Kidney tubule cell (primary cell): ENCODE results near the gene DIDO1.
"Not testable (repeated sequence)": the region's sequence is repeated elsewhere in the genome, so short reads cannot be mapped to it uniquely, and the experiment has no call there.

ENCODE experiments used
- DNase-seq: peaks from one replicate; pipeline ENCODE4 v3.0.0-alpha.2; 2018; ENCODE audit warnings: low spot score

Gene DIDO1

GRCh38 chr20:62854121-62854520, 72.2 kb downstream of the DIDO1 start:
- no peak for DNase-seq

- not testable (repeated sequence) for DNase-seq
Observed at GRCh38 chr20:62853304-62853703, 73.0 kb downstream of the DIDO1 start.

- DNase-seq: no peak
Observed at GRCh38 chr20:62852841-62853240, 73.5 kb downstream of the DIDO1 start.

- no peak for DNase-seq
Observed at GRCh38 chr20:62852196-62852595, 74.1 kb downstream of the DIDO1 start.

GRCh38 chr20:62850333-62850974, 75.9 kb downstream of the DIDO1 start:
- DNase-seq: no peak

GRCh38 chr20:62849431-62849830, 76.9 kb downstream of the DIDO1 start:
- DNase-seq: no peak

GRCh38 chr20:62848917-62849316, 77.4 kb downstream of the DIDO1 start:
- DNase-seq: not testable (repeated sequence)

GRCh38 chr20:62846166-62846890, 80.0 kb downstream of the DIDO1 start:
- no peak for DNase-seq

GRCh38 chr20:62845416-62846160, 80.7 kb downstream of the DIDO1 start:
- no peak for DNase-seq

GRCh38 chr20:62844182-62844581, 82.1 kb downstream of the DIDO1 start:
- DNase-seq: no peak

- DNase-seq: peak; percentile 59
Observed at GRCh38 chr20:62843656-62844055, 82.6 kb downstream of the DIDO1 start.

- no peak for DNase-seq
Observed at GRCh38 chr20:62841705-62842212, 84.5 kb downstream of the DIDO1 start.

- no peak for DNase-seq
Observed at GRCh38 chr20:62840244-62841197, 85.8 kb downstream of the DIDO1 start.

- DNase-seq: no peak
Observed at GRCh38 chr20:62839816-62840215, 86.5 kb downstream of the DIDO1 start.

GRCh38 chr20:62839261-62839660, 87.0 kb downstream of the DIDO1 start:
- no peak for DNase-seq

GRCh38 chr20:62838128-62838891, 88.0 kb downstream of the DIDO1 start:
- no peak for DNase-seq

GRCh38 chr20:62837790-62838127, 88.5 kb downstream of the DIDO1 start:
- no peak for DNase-seq

- DNase-seq: no peak
Observed at GRCh38 chr20:62836967-62837490, 89.3 kb downstream of the DIDO1 start.

GRCh38 chr20:62835931-62836861, 90.1 kb downstream of the DIDO1 start:
- no peak for DNase-seq
